ENCODE results near the gene TJAP1.

Gene TJAP1

DNA sequence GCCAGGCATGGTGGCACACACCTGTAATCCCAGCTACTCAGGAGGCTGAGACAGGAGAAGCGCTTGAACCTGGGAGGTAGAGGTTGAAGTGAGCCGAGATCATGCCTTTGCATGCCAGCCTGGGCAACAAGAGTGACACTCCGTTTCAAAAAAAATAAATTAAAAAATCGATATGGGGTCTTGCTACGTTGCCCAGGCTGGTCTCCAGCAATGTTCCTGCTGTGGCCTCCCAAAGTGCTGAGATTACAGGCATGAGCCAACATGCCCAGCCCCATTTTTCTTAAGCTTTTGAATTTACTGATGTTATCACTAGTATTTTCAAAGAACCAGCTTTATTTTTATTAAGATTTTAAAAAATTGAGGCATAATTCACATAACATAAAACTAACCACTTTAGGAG is 63.1 kb downstream of the TJAP1 start:
- no peak for DNase-seq

DNA sequence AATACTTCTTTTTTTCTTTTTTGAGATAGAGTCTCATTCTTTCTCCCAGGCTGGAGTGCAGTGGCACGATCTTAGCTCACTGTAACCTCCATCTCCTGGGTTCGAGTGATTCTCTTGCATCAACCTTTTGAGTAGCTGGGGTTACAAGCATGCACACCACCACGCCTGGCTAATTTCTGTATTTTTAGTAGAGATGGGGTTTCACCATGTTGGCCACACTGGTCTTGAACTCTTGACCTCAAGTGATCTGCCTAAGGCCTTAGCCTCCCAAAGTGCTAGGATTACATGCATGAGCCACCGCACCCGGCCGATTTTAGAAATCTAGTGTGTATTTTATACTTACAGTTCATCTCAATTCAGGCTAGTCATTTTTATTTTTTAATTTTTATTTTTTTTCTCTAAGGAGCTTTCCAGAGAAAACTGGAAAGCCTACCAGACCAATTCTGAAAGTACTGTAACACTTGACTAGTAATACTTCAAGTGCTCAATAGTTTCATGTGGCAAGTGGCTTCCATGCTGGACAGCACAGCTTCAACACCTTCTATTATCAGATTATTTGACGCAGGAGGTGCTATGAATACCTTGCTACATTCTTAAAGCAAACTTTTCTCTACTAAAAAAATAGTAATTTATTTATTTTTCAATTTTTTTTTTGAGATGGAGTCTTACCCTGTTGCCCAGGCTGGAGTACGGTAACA is 64.6 kb downstream of the TJAP1 start:
- DNase-seq: no peak

DNA sequence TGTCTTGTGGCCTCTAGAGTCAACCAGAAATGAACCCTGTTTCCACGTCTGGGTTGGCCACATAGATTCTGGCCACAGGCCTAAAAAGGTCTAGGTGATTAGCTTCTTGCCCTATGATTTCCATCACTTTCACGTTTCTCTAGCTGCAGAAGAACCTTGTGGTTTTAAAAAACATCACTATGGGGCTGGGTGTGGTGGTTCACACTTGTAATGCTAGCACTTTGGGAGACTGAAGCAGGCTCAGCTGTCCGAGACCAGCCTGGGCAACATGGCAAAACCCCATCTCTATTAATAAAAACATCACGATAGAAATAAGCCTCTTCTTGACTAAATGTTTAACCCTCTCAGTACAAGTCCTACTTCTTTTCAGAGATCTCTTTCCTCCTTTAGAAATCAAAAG is 67.1 kb downstream of the TJAP1 start:
- DNase-seq: no peak

DNA sequence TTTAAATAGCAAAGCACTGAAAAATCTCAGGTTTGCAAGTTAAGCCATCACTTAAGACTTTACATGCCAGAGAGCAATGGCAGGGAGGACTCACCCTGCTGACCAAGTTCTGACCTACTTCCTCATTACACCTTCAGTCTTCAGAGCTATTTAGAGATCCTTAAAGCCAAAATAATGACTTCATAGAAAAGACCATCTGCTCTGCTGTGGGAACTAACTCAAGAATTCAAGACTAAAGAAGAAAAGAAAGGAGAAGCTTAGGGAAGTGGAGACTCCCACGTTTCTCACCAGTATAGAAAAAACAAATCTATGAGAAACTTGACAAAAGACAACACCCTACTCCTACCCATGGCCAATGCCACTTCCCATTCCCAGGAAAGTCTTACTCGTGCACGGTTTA is 69.9 kb downstream of the TJAP1 start:
- DNase-seq: no peak

Data from bone marrow (tissue), 2 donors.